Trophoblast cell (in vitro differentiated cells and primary cell): Measurements from ENCODE around the gene AANAT.

Source experiments
- DNase-seq, 2 donors: peaks; one replicate each; pipeline ENCODE4 v3.0.0-alpha.2; 2016
- H2AFZ ChIP-seq: 2 replicates; pipeline ENCODE4 v1.6.1; 2013; ENCODE audit warnings: low read length, moderate library complexity, mild to moderate bottlenecking; ENCODE audit not compliant: insufficient read depth, poor library complexity
- H2AK5ac ChIP-seq: 2 replicates; pipeline ENCODE4 v1.6.1; 2013; ENCODE audit warnings: mild to moderate bottlenecking, low read length
- H2BK120ac ChIP-seq: 2 replicates; pipeline ENCODE4 v1.6.1; 2013; ENCODE audit warnings: low read length, mild to moderate bottlenecking, moderate library complexity; ENCODE audit not compliant: insufficient read depth, poor library complexity
- H2BK12ac ChIP-seq: 2 replicates; pipeline ENCODE4 v1.6.1; 2013; ENCODE audit warnings: mild to moderate bottlenecking, low read length, moderate library complexity
- H2BK5ac ChIP-seq: 2 replicates; pipeline ENCODE4 v1.6.1; 2013; ENCODE audit warnings: low read length, low read depth, moderate library complexity, mild to moderate bottlenecking; ENCODE audit not compliant: poor library complexity
- H3K14ac ChIP-seq: 2 replicates; pipeline ENCODE4 v1.6.1; 2013; ENCODE audit warnings: mild to moderate bottlenecking, low read length
- H3K18ac ChIP-seq: 2 replicates; pipeline ENCODE4 v1.6.1; 2013; ENCODE audit warnings: mild to moderate bottlenecking, low read length
- H3K23ac ChIP-seq: 2 replicates; pipeline ENCODE4 v1.6.1; 2013; ENCODE audit warnings: low read length
- H3K27ac ChIP-seq: 2 replicates; pipeline ENCODE4 v1.5.1; 2013; ENCODE audit warnings: low read depth, mild to moderate bottlenecking, inconsistent platforms, low read length, moderate library complexity
- H3K27me3 ChIP-seq: 2 replicates; pipeline ENCODE4 v1.6.1; 2013; ENCODE audit warnings: inconsistent platforms, mild to moderate bottlenecking, low read length, moderate library complexity; ENCODE audit not compliant: insufficient read depth
- H3K36me3 ChIP-seq, 2 experiments: 1 replicate in 1 of 2; 2 replicates in 1 of 2; pipeline ENCODE4 v1.6.1; 2013; ENCODE audit warnings: low read length in 2 of 2, mild to moderate bottlenecking in 2 of 2, moderate library complexity in 1 of 2; ENCODE audit not compliant: insufficient read depth in 2 of 2, control insufficient read depth in 1 of 2
- H3K4ac ChIP-seq: 2 replicates; pipeline ENCODE4 v1.6.1; 2013; ENCODE audit warnings: low read depth, mild to moderate bottlenecking, low read length, moderate library complexity
- H3K4me1 ChIP-seq, 2 experiments: 1 replicate in 1 of 2; 2 replicates in 1 of 2; pipeline ENCODE4 v1.6.1; 2013; ENCODE audit warnings: low read length in 2 of 2, mild to moderate bottlenecking in 2 of 2, moderate library complexity in 1 of 2; ENCODE audit not compliant: insufficient read depth in 2 of 2, control insufficient read depth in 1 of 2
- H3K4me2 ChIP-seq: 2 replicates; pipeline ENCODE4 v1.6.1; 2013; ENCODE audit warnings: inconsistent platforms, mild to moderate bottlenecking, low read length, moderate library complexity
- H3K4me3 ChIP-seq: 2 replicates; pipeline ENCODE4 v1.5.1; 2013; ENCODE audit warnings: mild to moderate bottlenecking, low read depth, low read length, inconsistent platforms
- H3K79me1 ChIP-seq: one replicate; pipeline ENCODE4 v1.6.1; 2013; ENCODE audit warnings: low read length
- H3K79me2 ChIP-seq: 2 replicates; pipeline ENCODE4 v1.6.1; 2013; ENCODE audit warnings: low read length, mild to moderate bottlenecking; ENCODE audit not compliant: control insufficient read depth, insufficient read depth, poor library complexity
- H3K9ac ChIP-seq: 2 replicates; pipeline ENCODE4 v1.6.1; 2013; ENCODE audit warnings: mild to moderate bottlenecking, low read length
- H3K9me3 ChIP-seq: 2 replicates; pipeline ENCODE4 v1.6.1; 2013; ENCODE audit warnings: low read depth, mild to moderate bottlenecking, control low read depth, inconsistent platforms, low read length; ENCODE audit not compliant: insufficient read depth
- H4K12ac ChIP-seq: 2 replicates; pipeline ENCODE4 v1.6.1; 2013; ENCODE audit warnings: low read depth, mild to moderate bottlenecking, low read length, moderate library complexity
- H4K8ac ChIP-seq: 2 replicates; pipeline ENCODE4 v1.6.1; 2013; ENCODE audit warnings: low read depth, mild to moderate bottlenecking, low read length, moderate library complexity
- H4K91ac ChIP-seq: one replicate; pipeline ENCODE4 v1.6.1; 2013; ENCODE audit warnings: low read depth, mild to moderate bottlenecking, low read length, moderate library complexity
- WGBS: extraction: QIAGEN DNeasy Blood & Tissue Kit; methylation state at CpG from one replicate; pipeline ENCODE4 v1.1.7; 2013; ENCODE audit warnings: missing lambda C conversion rate; ENCODE audit not compliant: insufficient read length, insufficient coverage; ENCODE audit errors: extremely low coverage; 5-methylcytosine and 5-hydroxymethylcytosine counted together

Gene AANAT

GRCh38 chr17:76459674-76460073 lies 7.7 kb upstream of the AANAT start:
- Histone ChIP-seq H2AFZ (no peak overlapping the region), H3K4ac (no peak overlapping the region), H3K4me3 (no peak overlapping the region), H3K18ac (no peak overlapping the region), H3K79me1 (no peaks in the 10 kb centered on the region), H2BK120ac (no peak overlapping the region), H3K4me1 (no peaks in the 10 kb centered on the region), H3K79me2 (no peaks in the 10 kb centered on the region), H3K27ac (no peak overlapping the region), H3K4me2 (no peak overlapping the region), H3K9me3 (no peaks in the 10 kb centered on the region), H3K27me3 (no peaks in the 10 kb centered on the region), H3K36me3 (no peaks in the 10 kb centered on the region), H3K9ac (no peak overlapping the region), H2BK12ac (no peak overlapping the region), H3K23ac (no peak overlapping the region), H4K91ac (no peak overlapping the region), H2AK5ac (no peak overlapping the region), H3K14ac (no peak overlapping the region), H4K8ac (no peak overlapping the region), H4K12ac (no peak overlapping the region), H2BK5ac (no peak overlapping the region)
- DNase-seq = no peak
- no CpG with 5 or more reads among the region's 4 CpGs for WGBS

GRCh38 chr17:76461765-76462555 lies 5.4 kb upstream of the AANAT start:
- H3K18ac ChIP-seq = no peak overlapping the region
- no CpG with 5 or more reads among the region's 11 CpGs for WGBS

GRCh38 chr17:76462556-76463290 lies 4.7 kb upstream of the AANAT start:
- Histone ChIP-seq H4K12ac (no peak overlapping the region), H3K79me2 (no peaks in the 10 kb centered on the region), H2BK12ac (no peak overlapping the region), H3K14ac (no peak overlapping the region), H3K79me1 (no peaks in the 10 kb centered on the region), H3K9me3 (no peaks in the 10 kb centered on the region), H4K91ac (no peak overlapping the region), H2AK5ac (no peak overlapping the region), H3K23ac (no peak overlapping the region), H3K18ac (no peak overlapping the region), H3K4me3 (no peak overlapping the region), H2BK5ac (no peak overlapping the region), H3K4ac (no peak overlapping the region), H2BK120ac (no peak overlapping the region), H3K9ac (no peak overlapping the region), H3K4me1 (no peaks in the 10 kb centered on the region), H2AFZ (no peak overlapping the region), H3K36me3 (no peaks in the 10 kb centered on the region), H4K8ac (no peak overlapping the region), H3K27me3 (no peaks in the 10 kb centered on the region), H3K4me2 (no peak overlapping the region), H3K27ac (no peak overlapping the region)
- no peak for DNase-seq
- no CpG with 5 or more reads among the region's 24 CpGs for WGBS

More at GRCh38 chr17:76461765-76462555, 5.4 kb upstream of the AANAT start:
- H3K36me3 ChIP-seq = no peaks in the 10 kb centered on the region
- no peak overlapping the region for H3K27ac ChIP-seq
- H3K79me1 ChIP-seq = no peaks in the 10 kb centered on the region
- H4K12ac ChIP-seq = no peak overlapping the region
- no peaks in the 10 kb centered on the region for H3K27me3 ChIP-seq
- no peak overlapping the region for H3K4ac ChIP-seq
- no peak overlapping the region for H3K4me2 ChIP-seq
- H2BK120ac ChIP-seq = no peak overlapping the region
- H3K4me1 ChIP-seq = no peaks in the 10 kb centered on the region
- no peak overlapping the region for H2BK12ac ChIP-seq
- no peak overlapping the region for H3K4me3 ChIP-seq
- H4K8ac ChIP-seq = no peak overlapping the region
- H3K14ac ChIP-seq = no peak overlapping the region
- no peak overlapping the region for H4K91ac ChIP-seq
- no peak overlapping the region for H2AK5ac ChIP-seq
- no peaks in the 10 kb centered on the region for H3K79me2 ChIP-seq
- no peaks in the 10 kb centered on the region for H3K9me3 ChIP-seq
- H2BK5ac ChIP-seq = no peak overlapping the region
- H3K9ac ChIP-seq = no peak overlapping the region
- no peak for DNase-seq
- no peak overlapping the region for H2AFZ ChIP-seq
- H3K23ac ChIP-seq = no peak overlapping the region

GRCh38 chr17:76466775-76467130 lies 650 bp upstream of the AANAT start:
- Histone ChIP-seq H2AK5ac (no peak overlapping the region), H3K4me2 (no peak overlapping the region), H4K8ac (no peak overlapping the region), H3K14ac (no peak overlapping the region), H3K4me3 (no peak overlapping the region), H3K23ac (no peak overlapping the region), H3K27ac (no peak overlapping the region), H2BK120ac (no peak overlapping the region), H2AFZ (no peak overlapping the region), H4K12ac (no peak overlapping the region), H3K9me3 (no peaks in the 10 kb centered on the region), H3K79me2 (no peaks in the 10 kb centered on the region), H2BK5ac (no peak overlapping the region), H2BK12ac (no peak overlapping the region), H3K9ac (no peak overlapping the region), H3K18ac (no peak overlapping the region), H3K36me3 (peaks cover 2 to 5% of the 10 kb centered on the region in 2 experiments), H4K91ac (no peak overlapping the region), H3K4ac (no peak overlapping the region), H3K27me3 (no peaks in the 10 kb centered on the region), H3K4me1 (no peaks in the 10 kb centered on the region), H3K79me1 (no peaks in the 10 kb centered on the region)
- DNase-seq = no peak
- no CpG with 5 or more reads among the region's 6 CpGs for WGBS
